ENCODE measurements around the gene AUTS2.

DNA sequence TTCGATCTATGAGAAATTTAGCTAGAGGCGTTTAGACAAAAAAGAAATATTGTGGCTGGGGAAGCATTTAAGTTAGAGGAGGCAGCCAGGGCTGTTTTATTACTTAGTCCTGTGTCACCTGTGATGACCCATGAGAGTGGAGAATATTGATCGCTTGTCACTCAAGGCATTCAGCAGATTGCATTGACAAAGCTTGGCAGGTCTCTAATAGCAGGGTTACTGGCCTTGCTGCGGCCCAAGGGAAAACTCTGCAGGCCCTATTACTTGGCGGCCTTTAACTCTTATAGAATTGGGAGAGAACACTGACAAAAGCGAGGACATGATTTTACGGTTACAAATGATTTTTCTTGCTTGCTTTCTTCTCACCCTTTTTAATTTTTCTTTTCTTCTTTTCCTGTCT lies 473.5 kb downstream of the AUTS2 start:
- TF ChIP-seq, protein P1, sequence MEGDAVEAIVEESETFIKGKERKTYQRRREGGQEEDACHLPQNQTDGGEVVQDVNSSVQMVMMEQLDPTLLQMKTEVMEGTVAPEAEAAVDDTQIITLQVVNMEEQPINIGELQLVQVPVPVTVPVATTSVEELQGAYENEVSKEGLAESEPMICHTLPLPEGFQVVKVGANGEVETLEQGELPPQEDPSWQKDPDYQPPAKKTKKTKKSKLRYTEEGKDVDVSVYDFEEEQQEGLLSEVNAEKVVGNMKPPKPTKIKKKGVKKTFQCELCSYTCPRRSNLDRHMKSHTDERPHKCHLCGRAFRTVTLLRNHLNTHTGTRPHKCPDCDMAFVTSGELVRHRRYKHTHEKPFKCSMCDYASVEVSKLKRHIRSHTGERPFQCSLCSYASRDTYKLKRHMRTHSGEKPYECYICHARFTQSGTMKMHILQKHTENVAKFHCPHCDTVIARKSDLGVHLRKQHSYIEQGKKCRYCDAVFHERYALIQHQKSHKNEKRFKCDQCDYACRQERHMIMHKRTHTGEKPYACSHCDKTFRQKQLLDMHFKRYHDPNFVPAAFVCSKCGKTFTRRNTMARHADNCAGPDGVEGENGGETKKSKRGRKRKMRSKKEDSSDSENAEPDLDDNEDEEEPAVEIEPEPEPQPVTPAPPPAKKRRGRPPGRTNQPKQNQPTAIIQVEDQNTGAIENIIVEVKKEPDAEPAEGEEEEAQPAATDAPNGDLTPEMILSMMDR (conservative IDR thresholded peaks at IDR 0.05; ENCODE audit: low read length), result no peak
- TF ChIP-seq EZH2phosphoT487 (IDR thresholded peaks at IDR 0.05; ENCODE audit: borderline replicate concordance), result no peak
